NT2/D1 (cell line): ENCODE results near the gene MTHFD2L.

Experiments used
- DNase-seq: peaks from one replicate; pipeline ENCODE4 v3.0.0-alpha.2; 2011; ENCODE audit warnings: low read depth, low spot score
- H3K27me3 ChIP-seq: 2 replicates; pipeline ENCODE4 v1.6.0; 2011; ENCODE audit warnings: mild to moderate bottlenecking; ENCODE audit not compliant: insufficient read length, insufficient read depth
- H3K36me3 ChIP-seq: 2 replicates; pipeline ENCODE4 v1.6.1; 2011; ENCODE audit warnings: mild to moderate bottlenecking, low read length, mixed read lengths; ENCODE audit not compliant: insufficient read depth, insufficient read length
- H3K4me1 ChIP-seq: 2 replicates; pipeline ENCODE4 v1.5.1; 2011; ENCODE audit not compliant: insufficient read depth, insufficient read length
- H3K4me3 ChIP-seq: 2 replicates; pipeline ENCODE4 v1.5.1; 2011; ENCODE audit warnings: low read depth; ENCODE audit not compliant: insufficient read length
- H3K9ac ChIP-seq: 2 replicates; pipeline ENCODE4 v1.6.0; 2011; ENCODE audit warnings: low read depth; ENCODE audit not compliant: insufficient read length
- H3K9me3 ChIP-seq: 2 replicates; pipeline ENCODE4 v1.5.1; 2011; ENCODE audit warnings: mild to moderate bottlenecking, low read length; ENCODE audit not compliant: insufficient read depth
- SUZ12 ChIP-seq: IDR thresholded peaks from 2 replicates; pipeline ENCODE4 v1.6.1; 2011; ENCODE audit not compliant: insufficient read length, insufficient read depth; ENCODE audit errors: extremely low read depth
- YY1 ChIP-seq: IDR thresholded peaks from 2 replicates; pipeline ENCODE4 v1.6.1; 2011; ENCODE audit not compliant: insufficient read length, insufficient read depth
- ZNF274 ChIP-seq: IDR thresholded peaks from 2 replicates; pipeline ENCODE4 v1.6.1; 2011; ENCODE audit warnings: mild to moderate bottlenecking, low read depth, low read length

MTHFD2L gene

GRCh38 chr4:74311696-74312313, 153.9 kb downstream of the MTHFD2L start:
- Histone ChIP-seq H3K4me1 (no peaks in the 10 kb centered on the region), H3K9me3 (no peaks in the 10 kb centered on the region), H3K27me3 (no peaks in the 10 kb centered on the region), H3K36me3 (no peaks in the 10 kb centered on the region), H3K9ac (no peak overlapping the region), H3K4me3 (no peak overlapping the region)
- DNase-seq = peak; percentile 18
- TF ChIP-seq SUZ12 (no peak), ZNF274 (no peak), YY1 (no peak)

GRCh38 chr4:74314329-74314728, 156.4 kb downstream of the MTHFD2L start:
- Histone ChIP-seq H3K9ac (no peak overlapping the region), H3K9me3 (no peaks in the 10 kb centered on the region), H3K4me1 (no peaks in the 10 kb centered on the region), H3K27me3 (no peaks in the 10 kb centered on the region), H3K4me3 (no peak overlapping the region), H3K36me3 (no peaks in the 10 kb centered on the region)
- no peak for DNase-seq
- no peak for TF ChIP-seq SUZ12
- no peak for TF ChIP-seq ZNF274

- no peaks in the 10 kb centered on the region for H3K9me3 ChIP-seq
- H3K4me1 ChIP-seq = no peaks in the 10 kb centered on the region
- H3K27me3 ChIP-seq = no peaks in the 10 kb centered on the region
- TF ChIP-seq YY1 (no peak), ZNF274 (no peak), SUZ12 (no peak)
- H3K4me3 ChIP-seq = no peak overlapping the region
- no peaks in the 10 kb centered on the region for H3K36me3 ChIP-seq
- DNase-seq = no peak
- H3K9ac ChIP-seq = no peak overlapping the region
Measured at GRCh38 chr4:74314944-74315343, 157.0 kb downstream of the MTHFD2L start.

- no peaks in the 10 kb centered on the region for H3K4me1 ChIP-seq
- H3K9me3 ChIP-seq = no peaks in the 10 kb centered on the region
- DNase-seq = no peak
- no peak overlapping the region for H3K4me3 ChIP-seq
- no peak overlapping the region for H3K9ac ChIP-seq
- no peak for TF ChIP-seq ZNF274
- no peak for TF ChIP-seq SUZ12
- no peak for TF ChIP-seq YY1
- no peaks in the 10 kb centered on the region for H3K27me3 ChIP-seq
- no peaks in the 10 kb centered on the region for H3K36me3 ChIP-seq
Measured at GRCh38 chr4:74315376-74315775, 157.5 kb downstream of the MTHFD2L start.

- no peak for DNase-seq
- TF ChIP-seq ZNF274 = no peak
- TF ChIP-seq SUZ12 = no peak
- no peak for TF ChIP-seq YY1
- no peak overlapping the region for H3K9ac ChIP-seq
- H3K27me3 ChIP-seq = no peaks in the 10 kb centered on the region
- no peak overlapping the region for H3K4me3 ChIP-seq
- no peaks in the 10 kb centered on the region for H3K36me3 ChIP-seq
- no peaks in the 10 kb centered on the region for H3K4me1 ChIP-seq
- H3K9me3 ChIP-seq = no peaks in the 10 kb centered on the region
Measured at GRCh38 chr4:74316397-74316796, 158.5 kb downstream of the MTHFD2L start.

- no peaks in the 10 kb centered on the region for H3K4me1 ChIP-seq
- H3K9ac ChIP-seq = no peak overlapping the region
- no peaks in the 10 kb centered on the region for H3K36me3 ChIP-seq
- no peak overlapping the region for H3K4me3 ChIP-seq
- H3K9me3 ChIP-seq = no peaks in the 10 kb centered on the region
- TF ChIP-seq ZNF274 = no peak
- no peak for TF ChIP-seq YY1
- no peak for TF ChIP-seq SUZ12
- DNase-seq = no peak
- no peaks in the 10 kb centered on the region for H3K27me3 ChIP-seq
Measured at GRCh38 chr4:74317616-74318246, 159.8 kb downstream of the MTHFD2L start.

- Histone ChIP-seq H3K9me3 (no peaks in the 10 kb centered on the region), H3K27me3 (no peaks in the 10 kb centered on the region), H3K36me3 (no peaks in the 10 kb centered on the region), H3K4me1 (no peaks in the 10 kb centered on the region), H3K4me3 (no peak overlapping the region), H3K9ac (no peak overlapping the region)
- no peak for DNase-seq
- TF ChIP-seq ZNF274 (no peak), SUZ12 (no peak), YY1 (no peak)
Measured at GRCh38 chr4:74318276-74318675, 160.4 kb downstream of the MTHFD2L start.
